HuH-7 (cell line): ENCODE data around the gene RASGRP3.
A peak's percentile ranks its signal among the peaks of the same experiment; 100 is the strongest.

ENCODE experiments used
- DNase-seq: peaks from one replicate; pipeline ENCODE4 v3.0.0; 2011; ENCODE audit warnings: low spot score

RASGRP3 gene

GRCh38 chr2:33525666-33526065 lies 49.2 kb downstream of the RASGRP3 start:
- no peak for DNase-seq

- DNase-seq = no peak
Observed at GRCh38 chr2:33526132-33526531, 49.7 kb downstream of the RASGRP3 start.

- DNase-seq = no peak
Observed at GRCh38 chr2:33526921-33527320, 50.5 kb downstream of the RASGRP3 start.

GRCh38 chr2:33528441-33528950 lies 52.0 kb downstream of the RASGRP3 start:
- no peak for DNase-seq

GRCh38 chr2:33529771-33530481 lies 53.5 kb downstream of the RASGRP3 start:
- no peak for DNase-seq

- no peak for DNase-seq
Observed at GRCh38 chr2:33530690-33531548, 54.5 kb downstream of the RASGRP3 start.

GRCh38 chr2:33531549-33532059 lies 55.2 kb downstream of the RASGRP3 start:
- no peak for DNase-seq

- no peak for DNase-seq
Observed at GRCh38 chr2:33532146-33532545, 55.7 kb downstream of the RASGRP3 start.

GRCh38 chr2:33532966-33533365 lies 56.5 kb downstream of the RASGRP3 start:
- no peak for DNase-seq

- no peak for DNase-seq
Observed at GRCh38 chr2:33535421-33535820, 59.0 kb downstream of the RASGRP3 start.

- DNase-seq = no peak
Observed at GRCh38 chr2:33541243-33541642, 64.8 kb downstream of the RASGRP3 start.

GRCh38 chr2:33550206-33550605 lies 73.8 kb downstream of the RASGRP3 start:
- no peak for DNase-seq

GRCh38 chr2:33552758-33553461 lies 76.5 kb downstream of the RASGRP3 start:
- peak; percentile 12 for DNase-seq

GRCh38 chr2:33555681-33556080 lies 79.2 kb downstream of the RASGRP3 start:
- no peak for DNase-seq

- DNase-seq = no peak
Observed at GRCh38 chr2:33559328-33559727, 82.9 kb downstream of the RASGRP3 start.

GRCh38 chr2:33560017-33560416 lies 83.6 kb downstream of the RASGRP3 start:
- no peak for DNase-seq

- DNase-seq = no peak
Observed at GRCh38 chr2:33561872-33562271, 85.4 kb downstream of the RASGRP3 start.

GRCh38 chr2:33570681-33571080 lies 94.2 kb downstream of the RASGRP3 start:
- DNase-seq = no peak

- no peak for DNase-seq
Observed at GRCh38 chr2:33573657-33574056, 97.2 kb downstream of the RASGRP3 start.

GRCh38 chr2:33577084-33577483 lies 100.6 kb downstream of the RASGRP3 start:
- DNase-seq = no peak

GRCh38 chr2:33577668-33578067 lies 101.2 kb downstream of the RASGRP3 start:
- no peak for DNase-seq

GRCh38 chr2:33579227-33579626 lies 102.8 kb downstream of the RASGRP3 start:
- DNase-seq = no peak
